GM12891 (cell line): Measurements from ENCODE around the gene SDK1.

ENCODE experiments used
- POLR2A ChIP-seq: IDR thresholded peaks from 2 replicates; pipeline ENCODE4 v1.6.1; 2011; ENCODE audit warnings: low read depth, low read length, control low read depth
- POLR2AphosphoS5 ChIP-seq: IDR thresholded peaks from 2 replicates; pipeline ENCODE4 v1.6.1; 2011; ENCODE audit warnings: low read depth, low read length, control low read depth
- TAF1 ChIP-seq: IDR thresholded peaks from 2 replicates; pipeline ENCODE4 v1.6.1; 2011; ENCODE audit warnings: low read depth, low read length, control low read depth

DNA sequence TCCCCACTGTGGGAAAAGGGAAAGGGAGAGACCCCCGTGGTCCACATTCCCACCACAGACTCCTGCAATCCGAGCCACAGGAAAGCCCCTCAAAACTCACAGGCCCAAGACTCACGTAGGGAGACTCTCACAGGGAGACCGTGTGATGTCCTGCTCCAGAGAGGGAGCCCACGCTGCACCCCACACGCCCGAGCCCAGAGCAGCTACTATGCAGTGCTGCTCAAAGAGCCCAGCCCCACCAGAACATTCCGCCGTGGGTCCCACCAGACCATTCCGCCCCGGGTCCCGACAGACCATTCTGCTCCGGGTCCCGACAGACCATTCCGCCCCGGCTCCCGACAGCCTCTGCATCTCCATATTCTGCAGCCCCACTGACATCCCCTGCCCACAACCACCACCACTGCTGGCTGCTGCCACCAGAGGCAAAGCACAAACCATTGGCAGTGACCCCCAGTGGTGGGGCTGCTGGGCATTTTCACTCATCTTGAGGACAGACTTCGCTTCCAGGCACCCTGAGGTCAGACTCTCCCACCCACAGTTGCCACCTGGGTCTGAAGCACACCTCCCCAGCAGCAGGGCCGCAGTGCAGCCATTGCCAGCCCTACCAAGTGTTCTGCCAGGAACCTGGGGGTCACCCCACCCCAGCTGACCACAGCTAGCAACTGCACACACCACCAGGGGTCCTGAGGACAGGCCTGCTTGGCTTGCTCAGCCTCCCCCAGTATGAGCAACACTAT lies 755.7 kb downstream of the SDK1 start:
- no peak for TF ChIP-seq POLR2AphosphoS5
- TF ChIP-seq POLR2A, result no peak
- TF ChIP-seq TAF1, result no peak
